Progenitor cell of endocrine pancreas (in vitro differentiated cells): ENCODE measurements around the gene TUBA1B. TPM values are rescaled to one million over a fixed set of nuclear protein-coding genes. Genes with fewer than 3 reads are reported as not detected.
"Not testable (repeated sequence)": the region's sequence is repeated elsewhere in the genome, so short reads cannot be mapped to it uniquely, and the experiment has no call there.

ENCODE experiments used
- DNase-seq: peaks from one replicate; pipeline ENCODE4 v3.0.0; 2021; ENCODE audit warnings: low spot score; ENCODE audit not compliant: unreplicated experiment
- H3K27ac Mint-ChIP-seq: 2 replicates; pipeline ENCODE4 v1.8.0; 2021; ENCODE audit warnings: mild to moderate bottlenecking, moderate library complexity, mixed read lengths
- H3K27me3 Mint-ChIP-seq: 2 replicates; pipeline ENCODE4 v1.8.0; 2021; ENCODE audit warnings: mixed read lengths
- H3K36me3 Mint-ChIP-seq: 2 replicates; pipeline ENCODE4 v1.8.0; 2022; ENCODE audit warnings: mixed read lengths; ENCODE audit not compliant: insufficient read depth
- H3K4me1 Mint-ChIP-seq: 2 replicates; pipeline ENCODE4 v1.8.0; 2021; ENCODE audit warnings: low read depth, mixed read lengths
- H3K4me3 Mint-ChIP-seq: 2 replicates; pipeline ENCODE4 v1.8.0; 2021; ENCODE audit warnings: low read depth, mild to moderate bottlenecking, moderate library complexity, mixed read lengths
- H3K9me3 Mint-ChIP-seq: 2 replicates; pipeline ENCODE4 v1.8.0; 2021; ENCODE audit warnings: low read depth, mixed read lengths
- total RNA-seq: library from RNA; stranded (reverse); gene quantifications from 2 replicates; pipeline ENCODE4 v1.2.1, GENCODE V29; 2021
- TF ChIP-seq, protein P1 (sequence below): fragments of 200-600 bp; sonication (generic); IDR thresholded peaks from one replicate; pipeline ENCODE4 v1.5.0; 2021; ENCODE audit warnings: antibody characterized with exemption, mild to moderate bottlenecking; ENCODE audit not compliant: unreplicated experiment

Gene TUBA1B
- total RNA-seq, 1 donor from 2014 or later, result 1,023 TPM

DNA sequence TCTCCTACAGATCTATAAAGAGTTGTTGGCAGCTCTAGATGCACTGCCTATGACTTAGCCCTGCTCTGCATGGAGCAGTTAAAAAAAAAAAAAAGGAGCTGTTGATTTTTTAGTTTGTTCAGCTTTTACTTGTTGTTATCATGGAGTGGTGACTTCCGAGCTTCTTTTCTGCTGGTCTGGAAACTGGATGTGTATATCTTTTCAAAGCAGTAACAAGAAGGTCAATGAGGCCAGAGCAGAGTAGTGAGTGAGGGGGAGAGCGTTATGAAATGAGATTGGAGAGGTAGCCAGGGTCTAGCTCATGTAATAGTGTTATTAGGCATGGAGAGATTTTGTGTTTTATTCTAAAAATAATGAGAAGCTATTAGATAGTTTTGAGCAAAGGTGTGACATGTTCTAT is 13.2 kb upstream of the TUBA1B start:
- TF ChIP-seq, protein P1, sequence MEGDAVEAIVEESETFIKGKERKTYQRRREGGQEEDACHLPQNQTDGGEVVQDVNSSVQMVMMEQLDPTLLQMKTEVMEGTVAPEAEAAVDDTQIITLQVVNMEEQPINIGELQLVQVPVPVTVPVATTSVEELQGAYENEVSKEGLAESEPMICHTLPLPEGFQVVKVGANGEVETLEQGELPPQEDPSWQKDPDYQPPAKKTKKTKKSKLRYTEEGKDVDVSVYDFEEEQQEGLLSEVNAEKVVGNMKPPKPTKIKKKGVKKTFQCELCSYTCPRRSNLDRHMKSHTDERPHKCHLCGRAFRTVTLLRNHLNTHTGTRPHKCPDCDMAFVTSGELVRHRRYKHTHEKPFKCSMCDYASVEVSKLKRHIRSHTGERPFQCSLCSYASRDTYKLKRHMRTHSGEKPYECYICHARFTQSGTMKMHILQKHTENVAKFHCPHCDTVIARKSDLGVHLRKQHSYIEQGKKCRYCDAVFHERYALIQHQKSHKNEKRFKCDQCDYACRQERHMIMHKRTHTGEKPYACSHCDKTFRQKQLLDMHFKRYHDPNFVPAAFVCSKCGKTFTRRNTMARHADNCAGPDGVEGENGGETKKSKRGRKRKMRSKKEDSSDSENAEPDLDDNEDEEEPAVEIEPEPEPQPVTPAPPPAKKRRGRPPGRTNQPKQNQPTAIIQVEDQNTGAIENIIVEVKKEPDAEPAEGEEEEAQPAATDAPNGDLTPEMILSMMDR, result no peak
- H3K4me3 Mint-ChIP-seq, result no peak overlapping the region
- H3K27ac Mint-ChIP-seq, result no peak overlapping the region
- no peak for DNase-seq
- no peaks in the 10 kb centered on the region for H3K27me3 Mint-ChIP-seq
- H3K9me3 Mint-ChIP-seq, result no peaks in the 10 kb centered on the region
- no peaks in the 10 kb centered on the region for H3K36me3 Mint-ChIP-seq
- H3K4me1 Mint-ChIP-seq, result no peaks in the 10 kb centered on the region

DNA sequence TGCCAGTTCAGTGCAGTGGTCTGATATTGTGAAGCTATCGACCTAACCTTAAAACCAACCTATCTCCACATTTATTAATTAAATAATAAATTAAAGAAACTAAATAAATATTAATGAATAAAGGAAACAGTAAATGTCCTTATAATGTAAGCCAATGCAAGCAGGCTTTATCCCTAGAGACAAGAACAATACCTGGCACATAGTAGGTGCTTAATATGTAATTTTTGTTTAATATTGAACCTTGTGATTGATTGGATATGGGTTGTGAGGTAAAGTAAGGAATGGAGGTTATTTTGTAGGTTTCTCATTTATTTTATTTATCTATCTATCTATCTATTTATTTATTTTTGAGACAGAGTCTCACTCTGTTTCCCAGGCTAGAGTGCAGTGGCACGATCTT is 7.8 kb upstream of the TUBA1B start:
- DNase-seq, result no peak
- Mint-ChIP-seq H3K4me3 (no peak overlapping the region), H3K36me3 (no peaks in the 10 kb centered on the region), H3K4me1 (peaks cover 4% of the 10 kb centered on the region), H3K9me3 (no peaks in the 10 kb centered on the region), H3K27me3 (no peaks in the 10 kb centered on the region), H3K27ac (no peak overlapping the region)
- TF ChIP-seq, protein P1, result no peak

DNA sequence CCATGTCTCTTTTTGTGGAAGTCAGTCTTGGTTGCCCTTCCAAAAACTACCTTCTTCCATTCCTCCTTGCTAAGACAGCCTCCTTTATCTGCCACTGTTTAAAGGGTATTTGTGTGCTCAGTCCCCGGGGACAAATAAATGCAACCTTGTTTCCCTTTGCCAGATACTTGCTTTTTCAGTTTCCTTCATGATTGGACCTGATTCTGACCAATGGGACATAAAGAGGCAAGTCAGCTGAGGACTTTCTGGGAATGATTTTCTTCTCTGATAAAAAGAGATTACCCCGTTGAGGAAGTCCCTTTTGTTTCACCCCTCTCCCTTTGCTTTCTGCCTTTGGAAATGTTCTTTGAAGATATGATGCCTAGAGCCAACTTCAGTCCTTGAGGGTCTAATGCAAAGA is 7.4 kb upstream of the TUBA1B start:
- DNase-seq, result no peak
- Mint-ChIP-seq H3K36me3 (no peaks in the 10 kb centered on the region), H3K4me1 (peaks cover 4% of the 10 kb centered on the region), H3K27me3 (no peaks in the 10 kb centered on the region), H3K4me3 (no peak overlapping the region), H3K27ac (no peak overlapping the region), H3K9me3 (no peaks in the 10 kb centered on the region)
- TF ChIP-seq, protein P1, result no peak

DNA sequence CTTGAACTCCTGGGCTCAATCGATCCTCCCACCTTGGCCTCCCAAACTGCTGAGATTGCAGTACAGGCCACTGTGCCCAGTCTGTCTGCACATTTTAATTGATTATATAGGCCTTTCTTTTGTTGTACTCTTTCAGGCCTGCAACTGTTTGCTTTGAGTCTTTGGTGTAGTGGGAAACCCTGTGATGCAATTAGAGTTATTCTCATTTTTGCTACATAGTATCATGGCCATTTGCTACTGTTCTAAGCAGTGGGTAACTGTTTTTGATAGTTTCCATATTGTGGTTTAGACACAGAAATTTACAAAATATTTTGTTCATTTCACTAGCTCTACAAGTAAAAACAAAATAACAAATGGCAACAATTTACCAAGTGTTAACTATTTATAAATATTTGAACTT is 6.3 kb upstream of the TUBA1B start:
- TF ChIP-seq, protein P1, result no peak
- H3K36me3 Mint-ChIP-seq, result no peaks in the 10 kb centered on the region
- H3K27ac Mint-ChIP-seq, result no peak overlapping the region
- DNase-seq, result no peak
- no peaks in the 10 kb centered on the region for H3K9me3 Mint-ChIP-seq
- no peaks in the 10 kb centered on the region for H3K27me3 Mint-ChIP-seq
- peaks cover 4% of the 10 kb centered on the region for H3K4me1 Mint-ChIP-seq
- no peak overlapping the region for H3K4me3 Mint-ChIP-seq

DNA sequence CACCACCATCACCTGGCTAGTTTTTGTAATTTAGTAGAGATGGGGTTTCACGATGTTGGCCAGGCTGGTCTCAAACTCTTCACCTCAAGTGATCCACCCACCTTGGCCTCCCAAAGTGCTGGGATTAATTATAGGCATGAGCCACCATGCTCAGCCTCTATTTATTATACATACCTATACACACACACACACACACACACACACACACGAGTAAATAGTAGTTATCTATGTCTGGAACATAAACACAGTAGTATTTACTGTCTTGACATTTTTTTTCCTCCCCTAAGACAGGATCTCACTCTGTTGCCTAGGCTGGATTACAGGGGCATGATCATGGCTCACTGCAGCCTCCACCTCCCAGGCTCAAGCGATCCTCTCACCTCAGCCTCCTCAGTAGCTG is 5.8 kb upstream of the TUBA1B start:
- not testable (repeated sequence) for H3K27ac Mint-ChIP-seq, H3K4me3 Mint-ChIP-seq, DNase-seq, H3K36me3 Mint-ChIP-seq, H3K27me3 Mint-ChIP-seq, H3K9me3 Mint-ChIP-seq, H3K4me1 Mint-ChIP-seq

DNA sequence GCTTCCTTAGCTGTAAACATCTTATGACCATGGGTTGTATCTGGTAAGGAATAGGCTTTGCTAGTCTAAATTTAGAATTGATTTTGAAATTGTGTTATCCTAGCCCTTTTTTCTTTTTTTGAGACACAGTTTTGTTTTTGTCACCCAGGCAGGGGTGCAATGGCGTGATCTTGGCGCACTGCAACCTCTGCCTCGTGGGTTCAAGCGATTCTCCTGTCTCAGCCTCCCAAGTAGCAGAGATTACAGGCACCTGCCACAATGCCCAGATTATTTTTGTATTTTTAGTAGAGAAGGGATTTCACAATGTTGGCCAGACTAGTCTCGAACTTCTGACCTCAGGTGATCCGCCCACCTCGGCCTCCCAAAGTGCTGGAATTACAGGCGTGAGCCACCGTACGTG is 2.4 kb upstream of the TUBA1B start:
- H3K4me3 Mint-ChIP-seq, result no peak overlapping the region
- DNase-seq, result no peak
- TF ChIP-seq, protein P1, result no peak
- peaks cover 15% of the 10 kb centered on the region for H3K36me3 Mint-ChIP-seq
- peaks cover 21% of the 10 kb centered on the region for H3K4me1 Mint-ChIP-seq
- H3K9me3 Mint-ChIP-seq, result no peaks in the 10 kb centered on the region
- H3K27me3 Mint-ChIP-seq, result no peaks in the 10 kb centered on the region
- no peak overlapping the region for H3K27ac Mint-ChIP-seq
